B cell (primary cell): ENCODE data around the gene NOTUM.

ENCODE experiments used
- CTCF ChIP-seq: fragments of 200-600 bp; IDR thresholded peaks from one replicate; pipeline ENCODE4 v1.8.0; 2022; ENCODE audit warnings: antibody characterized with exemption, mild to moderate bottlenecking
- EZH2 ChIP-seq: IDR thresholded peaks from 2 replicates; pipeline ENCODE4 v1.6.1; 2012; ENCODE audit warnings: borderline replicate concordance, low read depth, mild to moderate bottlenecking, moderate library complexity, low read length; ENCODE audit not compliant: insufficient read depth, poor library complexity, severe bottlenecking

GRCh38 chr17:81987161-81987770, 26.3 kb upstream of the NOTUM start:
- TF ChIP-seq CTCF (no peak), EZH2 (no peak)
